Posterior vena cava (tissue), 2 donors: ENCODE measurements around the gene PIGS. TPM values are rescaled to one million over a fixed set of nuclear protein-coding genes. Genes with fewer than 3 reads are reported as not detected.
"Not testable (repeated sequence)": the region's sequence is repeated elsewhere in the genome, so short reads cannot be mapped to it uniquely, and the experiment has no call there.

Source experiments
- DNase-seq: peaks from one replicate; pipeline ENCODE4 v3.0.0-alpha.2; 2020; ENCODE audit warnings: low spot score
- intact Hi-C, 2 donors: fragments of 100-400 bp; cut with DNase I; formaldehyde crosslinking; loops; one replicate each; pipeline versions ENCODE4 v1.14.1 to v1.14.2; 2022 to 2023
- total RNA-seq, 2 donors: library from RNA; stranded (reverse); fragmentation: NEBNext Ultra II Directional; extraction: Animal tissue kit (Norgen Biotek cat#: 25700); gene quantifications; one replicate each; pipeline ENCODE4 v1.2.1, GENCODE V29; 2021
- donor health status: DM: yes; HTN: yes; CAD: no.
- donor health status: DM: yes; HTN: yes; CAD: no.

The PIGS gene
- total RNA-seq, 2 donors from 2014 or later: 27.6 to 33.8 TPM

DNA sequence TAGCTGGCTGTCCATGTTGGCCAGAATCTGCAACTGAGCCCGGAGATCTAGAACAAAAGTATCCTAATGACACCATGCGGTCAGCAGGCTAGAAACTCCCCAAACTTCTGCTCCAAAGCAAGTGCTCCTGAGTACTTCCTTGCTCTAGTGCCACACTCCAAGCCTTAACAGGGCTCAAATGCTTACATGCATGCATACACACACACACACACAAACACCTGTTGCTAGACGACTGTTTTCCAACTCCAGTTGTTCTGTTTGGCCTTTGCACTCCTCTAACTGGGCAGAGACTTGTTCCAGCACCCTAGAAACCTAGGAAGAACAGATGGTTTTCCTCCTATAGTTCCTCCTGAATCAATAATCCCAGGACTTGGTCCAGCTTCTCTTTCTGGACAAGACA is 13.1 kb upstream of the PIGS start:
- no peak for DNase-seq
- intact Hi-C loops: no loop called here

DNA sequence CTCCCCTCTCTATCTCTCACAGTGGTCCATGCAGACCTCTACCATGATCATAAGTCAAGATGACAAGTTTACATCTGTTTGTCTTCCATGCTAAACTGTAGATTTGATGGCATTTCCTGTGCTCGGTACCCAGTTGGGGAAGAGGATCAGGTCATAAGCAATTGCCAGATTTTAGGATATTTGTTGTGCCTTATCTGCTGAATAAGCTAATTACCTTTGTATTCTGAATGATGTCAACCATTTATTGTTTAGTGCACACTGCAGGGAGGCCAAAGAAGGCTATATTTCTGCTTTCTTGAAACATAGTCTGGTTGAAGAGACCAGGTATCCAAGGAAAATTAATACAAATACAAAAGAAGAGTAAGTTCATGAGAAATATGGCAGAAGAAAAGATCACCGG is 11.2 kb upstream of the PIGS start:
- DNase-seq: no peak
- intact Hi-C loops: no loop called here

DNA sequence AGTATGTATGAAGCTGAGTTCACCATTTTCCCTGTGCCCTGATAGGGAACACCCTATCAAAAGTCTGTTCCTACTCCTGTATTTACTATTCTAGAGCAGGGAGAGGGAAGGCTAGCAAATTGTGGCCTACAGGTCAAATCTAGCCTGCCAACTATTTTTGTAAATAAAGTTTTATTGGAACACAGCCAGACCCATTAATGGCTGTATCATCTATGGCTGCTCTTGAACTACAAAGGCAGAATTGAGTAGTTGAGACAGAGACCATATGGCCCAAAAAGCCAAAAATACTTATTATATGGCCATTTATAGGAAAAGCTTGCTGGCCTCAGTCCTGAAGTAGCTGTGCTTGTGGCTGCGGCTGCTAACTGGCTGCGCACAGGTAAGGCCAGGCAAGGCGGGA is 9.6 kb upstream of the PIGS start:
- no peak for DNase-seq
- intact Hi-C loops: no loop called here

DNA sequence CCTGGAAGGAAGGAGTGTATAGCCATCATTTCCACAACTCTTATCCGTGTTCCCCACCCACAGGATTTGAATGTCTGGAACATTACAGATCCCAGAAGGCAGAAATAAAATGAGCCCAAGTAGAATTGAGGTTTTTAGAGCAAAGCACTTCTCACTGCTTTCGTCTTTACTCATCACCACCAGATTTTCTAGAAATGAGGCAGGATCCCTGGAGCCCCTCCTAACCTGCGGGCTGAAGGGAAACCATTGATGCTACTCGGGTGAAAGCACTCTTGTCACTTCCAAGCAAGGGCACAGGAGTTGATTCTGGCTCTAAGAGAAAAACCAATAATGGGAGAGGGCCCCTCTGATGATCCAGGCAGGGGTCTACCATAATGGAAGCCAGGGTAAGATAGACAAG is 8.2 kb upstream of the PIGS start:
- DNase-seq: no peak
- intact Hi-C loops: no loop called here

DNA sequence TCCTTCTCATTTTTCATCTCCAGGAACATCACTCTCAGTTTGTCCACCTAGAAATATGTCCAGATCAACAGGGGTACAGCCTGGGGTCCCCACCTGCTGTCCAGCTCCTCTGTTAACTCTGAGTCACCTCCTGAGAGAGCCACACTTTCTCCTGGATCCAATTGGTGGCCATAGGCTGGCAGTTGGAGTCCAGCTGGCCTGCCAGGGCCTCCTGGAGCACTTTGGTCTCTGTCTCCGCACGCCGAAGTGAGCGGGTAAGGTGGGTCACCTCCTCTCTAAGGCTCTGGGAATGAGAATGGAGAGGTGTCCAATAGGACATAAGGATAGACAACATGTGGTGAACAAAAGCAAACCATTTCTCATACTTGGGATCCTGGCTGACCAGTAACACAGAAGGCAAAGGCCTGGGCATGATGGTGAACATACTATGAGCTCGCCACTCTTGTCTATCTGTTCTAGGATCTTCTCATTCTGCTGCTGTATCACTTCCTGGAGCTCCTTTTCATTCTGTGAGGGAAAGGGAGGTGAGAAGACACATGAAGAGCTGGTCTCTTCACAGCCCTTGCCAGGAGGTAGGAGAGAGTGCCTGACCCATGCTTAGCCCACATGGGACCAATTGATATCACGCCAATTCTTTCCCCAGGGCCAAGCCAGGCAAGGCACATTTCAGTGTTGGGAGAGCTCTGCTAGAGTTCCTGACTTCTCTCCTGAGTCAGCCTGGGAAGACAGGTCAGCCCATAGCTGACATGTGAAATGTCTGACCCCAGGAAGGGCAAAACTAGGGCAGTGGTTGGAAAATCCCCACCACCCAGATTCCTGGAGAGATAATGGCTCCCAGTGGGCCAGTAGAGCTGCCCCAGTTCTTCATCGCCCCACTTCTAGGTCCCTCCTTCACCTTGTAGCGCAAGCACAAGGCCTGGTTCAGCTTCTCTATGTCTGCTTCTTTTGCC is 7.2 kb upstream of the PIGS start:
- intact Hi-C loops: no loop called here
- DNase-seq: no peak

DNA sequence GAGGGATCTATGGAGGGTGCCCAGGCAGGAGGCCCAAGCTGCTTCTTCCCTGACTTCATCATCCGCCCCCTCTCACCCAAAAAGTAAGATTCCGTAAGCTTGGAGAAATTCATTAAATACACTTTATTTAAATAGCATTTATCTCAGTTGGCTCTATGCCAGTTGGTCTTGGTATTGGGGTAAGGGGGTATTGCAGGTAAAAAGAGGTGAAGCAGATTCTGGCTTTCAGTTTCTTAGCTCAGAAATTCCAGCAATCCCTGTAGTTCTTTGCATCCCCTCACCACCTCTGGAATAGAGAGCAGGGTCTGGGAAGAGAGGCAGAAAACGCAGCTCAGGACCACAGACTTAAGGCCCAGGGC is 6.1 kb upstream of the PIGS start:
- intact Hi-C loops: no loop called here
- DNase-seq: no peak

DNA sequence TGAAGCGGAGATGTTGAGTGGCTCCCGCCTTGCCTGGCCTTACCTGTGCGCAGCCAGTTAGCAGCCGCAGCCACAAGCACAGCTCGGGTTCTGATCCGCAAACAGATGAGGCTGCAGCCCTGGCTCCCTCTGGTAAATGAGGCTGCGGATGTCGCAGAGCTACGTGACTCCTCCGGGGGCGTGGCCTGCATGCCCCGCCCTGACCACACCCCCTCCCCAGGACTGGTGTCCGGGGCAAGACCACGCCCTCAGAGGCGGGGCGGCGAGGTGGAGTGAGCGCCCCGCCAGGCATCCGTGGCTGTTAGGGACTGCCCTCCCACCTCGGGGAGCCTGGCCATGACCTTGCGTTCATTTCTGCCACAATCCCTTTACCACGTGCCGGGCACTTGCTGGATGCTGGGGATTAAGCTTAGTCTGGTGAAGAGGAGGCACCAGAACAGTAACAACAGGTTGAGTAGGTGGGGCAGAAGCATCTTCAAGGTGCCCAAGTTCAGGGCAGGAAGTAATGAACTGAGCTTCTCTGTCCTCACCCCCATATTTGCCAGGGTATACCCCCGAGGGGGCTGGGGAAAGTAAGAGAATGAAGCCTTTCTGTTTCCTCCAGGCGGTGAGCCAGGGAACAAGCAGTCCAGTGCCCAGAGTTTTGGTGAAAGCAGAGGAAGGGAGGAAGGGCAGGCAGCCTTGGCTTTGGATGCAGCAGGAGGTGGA is 5.6 kb upstream of the PIGS start, which contains the start of gene ALDOC:
TSS of gene ALDOC (minus strand) at position 138 of the 708 bp plus-strand sequence. CDS start 1,363 bp downstream, outside the sequence.
- intact Hi-C loops: no loop called here
- DNase-seq: peak; percentile 99

DNA sequence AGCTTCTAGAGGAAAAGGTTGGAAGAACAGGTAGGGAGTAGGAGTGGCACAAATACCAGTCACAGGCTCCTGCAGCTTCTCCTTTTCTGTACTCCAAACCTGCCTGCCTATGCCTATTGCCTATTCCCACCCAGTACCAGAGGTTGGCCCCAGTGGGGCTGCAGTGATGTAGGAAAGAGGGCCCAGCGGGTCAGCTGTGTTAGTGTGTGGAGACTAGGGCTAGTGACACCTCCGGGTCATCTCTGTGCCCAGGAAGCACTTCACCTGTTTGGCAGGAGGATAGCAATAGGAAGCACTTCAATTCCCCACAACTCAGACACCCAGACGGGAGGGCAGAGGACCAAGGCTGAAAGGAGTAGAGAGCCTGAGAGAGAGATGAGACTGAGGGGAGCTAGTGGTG is 4.7 kb upstream of the PIGS start:
- intact Hi-C loops, DNase-seq: not testable (repeated sequence)

DNA sequence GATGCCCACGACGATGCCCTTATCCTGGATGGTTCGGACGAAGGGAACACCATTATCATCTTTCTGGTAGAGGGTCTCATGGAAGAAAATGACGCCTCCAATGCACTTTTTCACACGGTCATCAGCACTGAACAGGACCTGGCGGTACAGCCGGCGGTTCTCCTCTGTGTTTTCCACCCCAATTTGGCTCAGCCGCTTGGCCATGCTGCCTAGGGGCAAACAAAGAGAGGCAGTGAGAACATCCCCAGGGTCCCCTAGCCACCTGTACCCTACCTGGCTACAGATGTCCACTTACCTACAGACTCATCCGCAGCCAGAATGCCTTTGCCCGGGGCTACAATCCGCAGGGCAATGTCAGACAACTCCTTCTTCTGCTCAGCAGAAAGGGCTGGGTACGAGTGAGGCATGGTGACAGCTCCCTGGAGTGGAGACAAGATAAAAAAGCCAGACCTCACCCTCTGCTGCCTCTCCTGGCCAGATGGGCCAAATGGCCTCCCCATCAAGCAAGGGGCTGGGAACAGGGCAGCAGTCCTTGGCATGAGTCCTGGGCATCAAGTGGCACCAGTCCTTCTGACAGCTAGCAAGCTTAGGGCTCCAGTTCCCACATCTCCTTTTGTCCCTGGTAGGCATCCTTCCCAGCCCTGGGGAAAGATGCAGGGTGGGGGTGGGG is 3.9 kb upstream of the PIGS start:
- DNase-seq: no peak
- intact Hi-C loops: no loop called here

DNA sequence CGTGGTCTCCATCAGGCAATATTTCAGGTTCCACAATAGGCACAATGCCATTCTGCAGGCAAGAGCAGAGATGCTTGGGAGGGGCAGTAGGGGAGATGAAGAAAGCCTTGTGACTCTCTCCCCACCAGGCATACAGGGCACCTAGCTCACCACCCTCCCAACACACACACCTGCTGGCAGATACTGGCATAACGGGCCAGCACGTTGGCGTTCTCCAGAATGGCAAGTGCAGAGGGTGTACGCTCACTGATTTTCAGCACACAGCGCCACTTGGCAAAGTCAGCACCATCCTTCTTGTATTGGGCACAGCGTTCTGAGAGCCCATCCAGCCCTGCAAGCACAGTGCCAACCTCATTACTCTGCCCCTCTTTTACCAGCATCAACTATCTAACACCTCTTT is 3.2 kb upstream of the PIGS start:
- DNase-seq: no peak
- intact Hi-C loops: no loop called here

DNA sequence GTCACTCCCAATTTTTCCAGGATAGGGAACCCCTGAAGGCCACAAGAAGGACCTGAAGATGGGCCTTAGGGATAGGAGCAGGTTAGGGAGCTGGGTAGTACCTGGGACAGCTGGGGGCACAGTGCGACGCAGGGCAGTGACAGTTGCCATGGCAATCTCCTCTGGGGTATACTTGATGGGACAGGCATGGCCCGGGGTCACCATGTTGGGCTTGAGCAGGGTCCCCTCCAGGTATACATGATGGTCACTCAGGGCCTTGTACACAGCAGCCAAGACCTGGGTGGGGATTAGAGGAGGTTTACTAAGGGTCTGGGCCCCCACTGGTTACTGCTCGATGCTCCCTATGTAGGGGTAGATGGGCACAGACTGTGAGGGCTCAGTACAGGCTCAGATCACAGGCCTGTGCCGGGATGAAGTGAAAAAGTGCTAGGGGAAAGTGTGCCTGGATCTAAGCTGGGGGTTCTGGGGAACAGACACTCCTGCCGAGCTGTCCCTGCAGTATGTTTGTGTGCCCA is 2.7 kb upstream of the PIGS start:
- no peak for DNase-seq
- intact Hi-C loops: no loop called here

DNA sequence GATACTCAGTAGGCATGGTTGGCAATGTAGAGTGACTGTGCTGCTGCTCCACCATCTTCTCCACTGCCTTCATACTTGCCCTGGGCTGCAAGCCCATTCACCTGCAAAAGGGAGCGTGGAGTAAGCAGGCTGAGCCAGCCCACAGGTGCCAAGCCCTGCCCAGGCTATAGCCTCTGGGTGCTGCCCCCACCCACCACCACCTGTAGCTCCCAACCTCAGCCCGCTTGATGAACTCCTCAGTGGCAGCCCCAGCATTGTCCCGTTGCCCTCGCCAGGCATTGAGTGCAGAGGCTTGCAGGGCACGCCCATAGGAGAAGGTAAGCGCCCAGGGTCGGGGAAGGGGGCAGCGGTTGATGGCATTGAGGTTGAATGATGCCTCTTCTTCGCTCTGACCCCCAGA is 2.2 kb upstream of the PIGS start:
- DNase-seq: no peak

DNA sequence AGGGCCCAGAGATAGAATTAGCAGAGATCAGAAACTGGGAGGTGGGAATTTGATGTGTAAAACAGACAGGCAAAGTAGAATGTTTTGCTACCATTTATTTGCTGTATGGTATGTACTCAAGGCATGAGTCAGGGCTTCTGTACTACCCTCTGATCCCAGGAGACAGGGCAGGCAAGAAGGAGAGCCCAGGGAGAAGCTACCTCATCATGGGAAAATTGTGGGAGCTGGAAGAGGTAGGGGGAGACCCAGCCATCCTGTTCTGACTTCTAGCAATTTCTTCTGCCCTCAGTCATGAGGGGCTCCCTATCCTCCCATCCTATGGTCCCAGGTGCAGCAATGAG is 1.7 kb upstream of the PIGS start:
- intact Hi-C loops: no loop called here
- DNase-seq: no peak

More for the DNA sequence above, 2.2 kb upstream of the PIGS start:
- intact Hi-C loops: no loop called here

DNA sequence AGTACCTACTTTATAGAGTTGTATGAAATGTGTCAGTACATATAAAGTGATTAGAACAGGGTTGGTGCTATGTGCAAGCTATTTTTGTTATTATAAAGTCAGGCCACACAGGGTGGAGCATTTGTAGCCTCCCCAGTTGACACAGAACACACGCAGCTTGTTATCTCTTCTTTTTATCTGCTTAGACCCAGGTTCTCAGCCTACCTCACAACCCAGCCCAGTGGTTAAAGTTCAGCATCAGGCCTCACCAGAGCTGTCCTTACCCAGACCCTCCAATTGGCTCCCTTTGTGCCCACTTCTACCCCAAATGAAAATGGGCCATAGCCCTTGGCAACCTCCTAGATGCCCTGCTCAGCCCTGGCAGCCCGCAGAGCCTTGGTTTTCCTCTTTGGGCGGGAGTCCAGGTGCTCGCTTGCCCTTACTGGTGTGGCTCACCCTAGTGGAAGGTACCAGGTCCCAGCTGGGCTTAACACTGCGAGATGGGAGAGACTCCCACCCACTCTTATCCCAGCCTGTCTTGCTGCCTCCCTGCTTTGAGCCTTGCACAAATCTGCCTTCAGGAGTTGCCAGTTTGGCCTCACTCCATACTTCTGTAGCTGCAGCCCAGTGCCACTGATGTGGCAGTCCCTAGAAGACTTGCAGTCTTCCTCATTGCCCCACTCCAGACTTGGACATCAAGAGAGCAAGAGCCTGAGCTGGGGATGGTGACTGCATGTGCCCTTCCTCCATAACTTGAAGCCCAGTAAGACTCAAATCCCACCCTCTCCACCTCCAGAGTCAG is 1.1 kb upstream of the PIGS start:
- intact Hi-C loops: no loop called here
- DNase-seq: no peak

DNA sequence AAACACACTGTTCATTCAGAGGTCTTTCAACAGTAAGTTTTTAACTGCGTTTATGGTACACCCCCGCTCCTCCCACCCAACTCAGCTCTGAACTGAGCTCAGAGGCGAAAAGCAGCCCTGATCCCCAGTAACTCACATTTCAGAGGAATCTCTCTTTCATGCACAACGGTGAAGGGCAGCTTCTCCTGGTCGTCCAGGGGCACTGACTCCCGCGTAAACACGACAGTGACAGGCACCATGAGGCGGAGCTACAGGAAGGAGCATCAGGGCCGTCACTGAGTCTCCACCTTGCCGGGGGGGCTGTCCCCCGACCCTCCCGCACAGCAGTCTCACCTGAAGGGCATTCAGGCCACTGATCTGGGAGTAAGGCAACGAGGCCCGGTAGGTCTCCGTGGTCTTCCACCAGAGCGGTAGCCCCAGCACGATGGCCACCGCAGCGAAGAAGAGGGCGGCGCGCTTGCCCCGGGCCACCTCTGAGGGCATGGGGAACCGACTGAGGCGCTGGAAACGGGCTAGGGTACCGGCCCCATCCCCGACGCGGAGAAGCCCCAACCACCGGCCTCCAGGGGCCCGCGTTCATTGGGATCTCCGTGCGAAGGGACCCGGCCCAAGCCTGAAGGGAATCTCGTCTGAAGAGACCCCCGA is 486 bp downstream of the PIGS start:
- DNase-seq: no peak
- intact Hi-C loops: no loop called here

DNA sequence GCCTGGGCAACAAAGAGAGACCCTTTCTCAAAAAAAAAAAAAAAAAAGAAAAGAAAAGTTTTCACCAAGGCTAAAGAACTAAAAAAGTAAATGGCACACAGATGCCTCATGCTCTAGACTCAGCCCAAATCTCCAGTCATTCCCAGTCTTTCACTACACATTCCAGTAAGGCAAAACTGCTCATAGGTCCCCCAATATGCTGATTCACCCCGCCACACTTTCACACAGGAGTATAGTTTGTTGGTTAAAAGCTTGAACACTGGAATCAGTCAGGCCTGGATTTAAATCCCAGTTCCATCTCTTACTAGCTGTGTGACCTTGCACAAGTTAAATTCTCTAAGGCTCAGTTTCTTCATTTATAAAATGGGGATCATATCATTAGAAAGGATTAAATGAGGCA is 1.9 kb downstream of the PIGS start:
- no peak for DNase-seq
- intact Hi-C loops: loop anchor here in 1 of 2 donors (5.0 kb wide), 1 partner anchor 942 kb away; no protein-coding TSS in a partner anchor

DNA sequence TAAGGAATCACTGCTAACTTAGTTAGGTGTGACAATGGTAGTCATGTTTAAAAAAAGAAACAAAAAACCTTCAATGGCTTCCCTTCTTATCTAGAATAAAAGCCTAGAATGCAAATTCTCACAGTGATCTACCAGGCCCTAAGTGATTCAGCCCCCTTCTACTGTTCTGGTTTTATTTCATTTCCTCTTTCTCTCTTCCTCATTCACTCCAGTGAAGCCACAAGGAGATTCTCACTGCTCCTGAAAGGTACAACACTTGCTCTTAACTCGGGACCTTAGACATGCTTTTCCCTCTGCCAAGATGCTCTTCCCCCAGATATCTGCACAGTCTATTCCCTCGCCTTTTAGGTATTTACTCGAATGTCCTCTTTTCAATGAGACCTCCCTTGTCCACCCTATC is 3.7 kb downstream of the PIGS start:
- intact Hi-C loops: loop anchor here in 1 of 2 donors (5.0 kb wide), 1 partner anchor 940 kb away; no protein-coding TSS in a partner anchor
- no peak for DNase-seq

DNA sequence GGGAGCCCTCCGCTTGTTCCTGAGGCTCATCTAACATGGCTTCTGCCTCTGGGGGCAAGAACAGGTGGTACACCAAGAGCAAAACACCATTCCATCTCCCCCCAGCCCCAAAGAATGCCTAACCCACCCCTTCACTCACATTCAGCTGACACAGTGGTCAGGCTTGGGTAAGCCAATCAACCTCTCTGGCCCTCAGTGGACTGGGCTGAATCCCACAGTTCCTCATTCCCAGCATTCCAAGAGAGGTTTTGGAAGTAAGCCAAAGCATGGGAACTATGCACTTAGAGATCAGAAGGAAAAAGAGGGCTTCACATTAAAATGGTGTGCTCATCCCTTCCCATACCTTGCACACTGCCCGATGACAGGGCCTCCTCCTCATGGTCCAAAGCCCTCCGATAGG is 7.8 kb downstream of the PIGS start:
- DNase-seq: no peak
- intact Hi-C loops: no loop called here

DNA sequence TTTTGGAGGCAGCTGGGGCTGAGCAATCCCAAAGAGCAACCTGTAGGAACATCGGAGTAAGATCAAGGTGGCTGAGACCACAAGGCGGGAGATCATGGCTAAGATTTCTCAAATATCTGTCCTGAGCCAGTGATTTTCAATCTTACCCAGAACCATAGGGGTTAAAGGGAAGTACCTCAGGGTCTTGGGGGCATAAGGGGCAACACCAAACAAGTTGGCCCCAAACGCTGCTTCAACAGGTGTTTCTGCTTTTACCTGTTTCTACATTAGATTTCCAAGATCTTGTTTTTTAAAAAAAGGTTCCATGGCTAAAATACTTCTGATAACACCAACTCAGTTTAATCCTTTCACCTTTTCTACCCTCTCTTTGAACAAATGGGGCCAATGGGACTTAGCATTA is 16.3 kb downstream of the PIGS start:
- intact Hi-C loops: no loop called here
- no peak for DNase-seq
